ENCODE measurements around the gene SPC24.
A peak's percentile ranks its signal among the peaks of the same experiment; 100 is the strongest.
"Not testable (repeated sequence)": the region's sequence is repeated elsewhere in the genome, so short reads cannot be mapped to it uniquely, and the experiment has no call there.

The SPC24 gene

DNA sequence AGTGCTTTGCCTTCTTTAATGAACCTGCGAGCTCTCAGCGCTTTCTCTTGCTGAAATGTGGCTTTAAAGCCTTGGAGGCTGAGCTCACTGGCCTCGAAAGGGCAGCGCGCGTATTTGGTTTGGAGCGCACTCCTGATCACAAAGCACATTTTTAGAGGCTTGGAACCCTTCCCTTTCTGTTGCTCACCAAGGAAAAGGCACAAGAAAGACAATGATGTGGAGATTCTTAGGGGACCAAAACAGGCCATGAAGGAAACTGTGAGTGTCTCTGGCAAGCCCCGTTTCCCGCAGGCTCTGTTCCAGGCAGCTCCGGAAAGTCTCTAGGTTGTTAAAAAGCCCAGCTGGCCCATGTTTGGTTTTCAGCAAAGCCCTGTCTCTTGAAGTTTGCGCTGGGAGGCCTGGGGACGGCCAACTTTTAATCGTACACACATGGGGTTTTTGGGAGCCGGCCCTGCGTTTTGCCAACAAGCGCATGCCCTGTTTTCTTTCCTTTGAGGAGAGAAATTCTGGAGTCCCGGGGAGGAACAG is 9.4 kb upstream of the SPC24 start:
- peak; percentile 95 for DNase-seq (ENCODE audit: low read depth)

GRCh38 chr19:11164296-11164695 is 8.7 kb upstream of the SPC24 start:
- no peak for DNase-seq (ENCODE audit: low read depth)

GRCh38 chr19:11160440-11160768 is 4.8 kb upstream of the SPC24 start:
- not testable (repeated sequence) for DNase-seq (ENCODE audit: low read depth)

- no peak for DNase-seq (ENCODE audit: low read depth)
Observed at GRCh38 chr19:11159598-11160439, 4.2 kb upstream of the SPC24 start.

DNA sequence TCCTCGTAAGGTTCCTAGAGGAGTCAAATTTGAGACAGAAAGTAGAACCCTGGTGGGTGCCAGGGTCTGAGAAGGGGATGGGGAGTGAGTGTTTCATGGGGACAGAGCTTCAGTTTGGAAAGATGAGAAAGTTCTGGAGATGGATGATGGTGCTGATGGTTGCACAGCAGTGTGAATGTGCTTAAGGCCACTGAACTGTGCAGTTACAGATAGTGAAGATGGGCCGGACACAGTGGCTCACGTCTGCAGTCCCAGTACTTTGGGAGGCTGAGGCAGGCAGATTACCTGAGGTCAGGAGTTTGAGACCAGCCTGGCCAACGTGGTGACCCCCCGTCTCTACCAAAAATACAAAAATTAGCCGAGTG is 917 bp downstream of the SPC24 start:
- DNase-seq (ENCODE audit: low read depth), result no peak

GRCh38 chr19:11152318-11153062 is 3.1 kb downstream of the SPC24 start:
- no peak for DNase-seq (ENCODE audit: low read depth)

- DNase-seq (ENCODE audit: low read depth), result no peak
Observed at GRCh38 chr19:11151181-11151580, 4.4 kb downstream of the SPC24 start.

GRCh38 chr19:11148001-11148400 is 7.6 kb downstream of the SPC24 start:
- no peak for DNase-seq (ENCODE audit: low read depth)

- no peak for DNase-seq (ENCODE audit: low read depth)
Observed at GRCh38 chr19:11145536-11145924, 10.1 kb downstream of the SPC24 start.

DNA sequence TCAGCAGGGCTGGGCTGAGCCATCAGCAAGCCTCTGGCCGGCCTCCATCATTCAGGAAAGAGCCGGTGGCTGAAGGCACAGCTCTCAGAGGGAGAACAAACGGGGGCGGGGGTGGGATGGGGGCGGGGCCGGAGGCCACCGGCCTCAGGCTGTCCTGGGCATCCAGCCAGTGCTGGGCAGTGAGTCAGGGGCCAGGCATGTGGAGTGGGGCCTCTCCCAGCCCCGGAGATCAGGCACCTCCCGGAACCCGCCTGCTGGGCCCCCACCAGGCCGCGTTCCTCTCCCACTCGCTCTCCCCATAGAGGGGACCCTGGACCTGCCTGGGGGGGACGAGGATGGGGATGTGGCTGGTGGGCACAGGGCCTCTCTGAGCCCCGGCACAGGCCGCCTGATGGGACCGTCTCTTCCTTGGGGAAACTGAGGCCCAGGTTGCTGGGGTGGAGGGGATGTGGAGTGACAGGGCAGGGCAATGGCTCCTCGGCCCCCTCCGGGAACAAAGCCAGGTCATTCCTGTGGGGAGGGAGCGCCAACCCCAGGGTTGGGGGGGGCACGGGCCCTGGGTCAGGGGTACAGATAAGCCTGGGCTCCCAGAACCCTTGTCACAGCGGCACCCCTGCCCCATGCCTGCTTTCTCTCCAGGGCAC is 12.9 kb downstream of the SPC24 start:
- peak; percentile 71 for DNase-seq (ENCODE audit: low read depth)

- no peak for DNase-seq (ENCODE audit: low read depth)
Observed at GRCh38 chr19:11141937-11142527, 13.6 kb downstream of the SPC24 start.

DNA sequence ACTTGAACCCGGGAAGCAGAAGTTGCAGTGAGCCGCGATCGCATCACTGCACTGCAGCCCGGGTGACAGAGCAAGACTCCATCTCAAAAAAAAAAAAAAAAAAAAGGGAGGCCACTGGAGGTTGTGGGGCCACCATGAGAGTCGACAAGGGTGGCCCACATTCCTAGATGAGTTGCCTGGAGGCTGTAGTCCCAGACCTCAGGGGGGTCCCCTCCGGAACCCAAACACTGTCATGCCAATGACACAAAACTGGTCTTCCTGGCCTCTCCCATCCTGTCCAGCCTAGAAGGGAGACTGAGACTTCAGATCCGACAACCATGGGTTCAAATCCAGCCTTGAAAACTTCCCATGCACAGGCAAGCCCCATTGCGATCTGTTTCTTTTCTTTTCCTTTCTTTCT is 14.7 kb downstream of the SPC24 start:
- no peak for DNase-seq (ENCODE audit: low read depth)

DNA sequence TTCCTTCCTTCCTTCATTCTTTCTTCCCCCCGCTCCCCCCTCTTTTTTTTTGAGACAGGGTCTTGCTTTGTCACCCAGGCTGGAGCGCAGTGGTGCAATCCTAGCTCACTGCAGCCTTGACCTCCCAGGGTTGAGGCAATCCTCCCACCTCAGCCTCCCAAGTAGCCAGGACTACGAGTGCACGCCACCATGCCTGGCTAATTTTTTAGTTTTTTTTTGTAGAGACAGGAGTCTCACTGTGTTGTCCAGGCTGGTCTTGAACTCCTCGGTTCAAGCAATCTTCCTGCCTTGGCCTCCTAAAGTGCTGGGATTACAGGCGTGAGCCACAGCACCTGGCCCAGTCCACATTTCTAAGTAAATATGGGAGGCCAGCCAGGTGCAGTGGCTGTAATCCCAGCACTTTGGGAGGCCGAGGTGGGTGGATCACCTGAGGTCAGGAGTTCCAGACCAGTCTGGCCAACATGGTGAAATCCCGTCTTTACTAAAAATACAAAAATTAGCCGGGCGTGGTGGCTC is 15.5 kb downstream of the SPC24 start:
- not testable (repeated sequence) for DNase-seq (ENCODE audit: low read depth)

DNA sequence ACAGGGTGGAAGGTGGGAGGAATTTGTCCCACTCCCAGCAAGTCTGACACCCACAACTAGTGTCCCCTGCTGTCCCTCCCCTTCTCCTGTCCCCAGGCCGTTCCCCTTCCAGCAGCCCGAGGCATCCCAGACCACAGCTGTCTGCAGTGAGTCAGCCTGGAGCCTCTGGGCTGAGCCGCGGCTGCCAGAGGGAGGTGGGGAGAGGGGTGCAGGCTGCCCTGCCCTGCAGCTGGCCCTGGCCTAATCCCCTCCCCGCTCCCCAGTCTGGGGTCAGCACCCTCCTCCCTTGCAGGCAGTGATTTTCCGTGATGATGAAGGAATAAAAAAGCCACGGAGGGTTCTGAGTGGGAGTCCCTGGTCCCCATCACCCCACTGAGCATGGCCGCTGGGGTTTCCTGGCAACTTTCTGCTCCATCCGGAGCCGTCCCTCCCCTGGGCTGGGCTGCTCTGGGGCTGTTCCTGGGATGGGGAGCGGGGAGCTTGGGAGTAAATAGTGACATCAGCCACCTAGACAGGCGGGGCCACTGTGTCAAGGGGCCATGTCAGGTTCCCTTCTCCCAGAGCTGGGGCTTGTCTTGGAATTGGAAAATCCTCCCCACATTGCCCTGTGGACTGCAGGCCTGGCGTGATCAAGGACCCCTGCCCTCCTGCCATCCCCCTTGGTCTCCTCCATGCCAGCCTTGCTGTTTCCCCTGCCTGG is 16.8 kb downstream of the SPC24 start:
- DNase-seq (ENCODE audit: low read depth), result peak; percentile 76

DNA sequence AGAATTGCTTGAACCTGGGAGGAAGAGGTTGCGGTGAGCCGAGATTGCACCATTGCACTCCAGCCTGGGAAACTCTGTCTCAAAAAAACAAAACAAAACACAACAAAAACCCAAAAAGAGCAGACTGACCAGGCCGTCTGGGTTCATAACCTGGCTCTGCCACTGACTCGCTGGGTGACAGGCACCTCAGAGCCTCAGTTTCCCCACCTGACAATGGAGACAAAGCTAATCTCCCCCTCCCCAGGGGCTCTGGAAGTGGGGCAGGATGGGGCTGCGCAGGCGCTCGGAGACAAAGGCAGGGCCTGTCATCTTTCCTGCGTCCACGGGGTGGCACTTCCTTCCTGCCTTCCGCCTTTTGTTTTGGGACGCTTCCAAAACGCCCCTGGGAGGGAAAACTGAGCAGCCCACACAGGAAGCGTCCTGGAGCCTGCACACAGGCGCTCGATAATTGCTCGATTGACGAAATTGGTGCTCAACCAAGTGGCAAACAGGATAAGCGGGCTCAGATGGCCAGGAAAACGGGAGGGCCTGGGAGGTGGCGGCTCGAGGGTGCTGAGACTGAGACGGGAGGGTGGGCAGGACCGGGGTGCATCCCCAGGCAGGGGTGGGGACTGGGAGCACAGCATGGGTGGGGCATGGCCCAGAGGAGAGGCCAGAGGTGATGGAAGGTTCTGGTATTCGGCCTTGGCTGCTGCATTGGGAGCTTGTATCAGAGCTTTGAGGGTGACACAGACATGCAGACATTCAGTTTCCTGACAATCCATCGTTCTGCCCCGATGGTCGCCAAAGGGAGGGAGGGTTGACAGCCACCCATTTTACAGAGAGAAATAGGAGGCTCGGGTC is 17.8 kb downstream of the SPC24 start:
- DNase-seq (ENCODE audit: low read depth), result peak; percentile 73

GRCh38 chr19:11136400-11137101 is 19.0 kb downstream of the SPC24 start:
- DNase-seq (ENCODE audit: low read depth), result no peak

- no peak for DNase-seq (ENCODE audit: low read depth)
Observed at GRCh38 chr19:11131471-11131870, 24.1 kb downstream of the SPC24 start.

DNA sequence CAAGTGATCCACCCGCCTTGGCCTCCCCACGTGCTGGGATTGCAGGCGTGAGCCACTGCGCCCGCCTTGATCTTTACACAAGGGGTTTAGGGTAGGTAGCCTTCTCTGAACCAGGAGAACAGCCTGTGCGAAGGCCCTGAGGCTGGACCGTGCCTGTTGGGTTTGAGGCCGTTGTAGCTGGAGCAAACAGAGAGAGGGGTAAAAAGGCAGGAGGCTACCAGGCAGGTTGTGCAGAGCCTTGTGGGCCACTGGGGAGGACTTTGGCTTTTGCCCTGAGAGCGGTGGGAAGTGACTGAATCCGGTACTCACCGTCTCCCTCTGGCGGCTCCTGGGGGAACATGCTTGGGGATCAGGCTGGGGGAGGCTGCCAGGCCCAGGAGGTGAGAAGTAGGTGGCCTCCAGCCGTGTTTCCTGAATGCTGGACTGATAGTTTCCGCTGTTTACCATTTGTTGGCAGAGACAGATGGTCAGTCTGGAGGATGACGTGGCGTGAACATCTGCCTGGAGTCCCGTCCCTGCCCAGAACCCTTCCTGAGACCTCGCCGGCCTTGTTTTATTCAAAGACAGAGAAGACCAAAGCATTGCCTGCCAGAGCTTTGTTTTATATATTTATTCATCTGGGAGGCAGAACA is 24.6 kb downstream of the SPC24 start:
- DNase-seq (ENCODE audit: low read depth), result no peak

DNA sequence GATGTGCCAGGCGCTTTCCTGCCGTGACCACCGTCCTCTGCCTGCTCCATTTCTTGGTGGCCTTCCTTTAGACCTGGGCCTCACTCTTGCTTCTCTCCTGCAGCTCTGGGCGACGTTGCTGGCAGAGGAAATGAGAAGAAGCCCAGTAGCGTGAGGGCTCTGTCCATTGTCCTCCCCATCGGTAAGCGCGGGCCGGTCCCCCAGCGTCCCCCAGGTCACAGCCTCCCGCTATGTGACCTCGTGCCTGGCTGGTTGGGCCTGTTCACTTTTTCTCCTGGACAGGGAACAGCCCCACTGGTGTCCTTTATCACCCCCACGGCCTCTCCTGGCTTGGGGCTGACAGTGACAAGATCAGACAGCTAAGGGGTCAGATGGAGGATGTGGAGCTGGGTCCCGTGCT is 27.7 kb downstream of the SPC24 start:
- no peak for DNase-seq (ENCODE audit: low read depth)

Data from GM04503 (cell line).